ENCODE data around the gene USP33.
"Not testable (repeated sequence)": the region's sequence is repeated elsewhere in the genome, so short reads cannot be mapped to it uniquely, and the experiment has no call there.

The USP33 gene

GRCh38 chr1:77732090-77732489, 27.6 kb downstream of the USP33 start:
- no peak for DNase-seq

- DNase-seq, result no peak
Measured at GRCh38 chr1:77725706-77726105, 33.9 kb downstream of the USP33 start.

- DNase-seq, result no peak
Measured at GRCh38 chr1:77718181-77718580, 41.5 kb downstream of the USP33 start.

- no peak for DNase-seq
Measured at GRCh38 chr1:77716065-77716464, 43.6 kb downstream of the USP33 start.

GRCh38 chr1:77709727-77710126, 49.9 kb downstream of the USP33 start:
- no peak for DNase-seq

GRCh38 chr1:77706321-77706720, 53.3 kb downstream of the USP33 start:
- DNase-seq, result no peak

GRCh38 chr1:77704736-77705135, 54.9 kb downstream of the USP33 start:
- DNase-seq, result no peak

GRCh38 chr1:77699673-77700072, 60.0 kb downstream of the USP33 start:
- DNase-seq, result not testable (repeated sequence)

GRCh38 chr1:77697441-77697840, 62.2 kb downstream of the USP33 start:
- no peak for DNase-seq

GRCh38 chr1:77688939-77689338, 70.7 kb downstream of the USP33 start:
- no peak for DNase-seq

GRCh38 chr1:77687519-77687906, 72.1 kb downstream of the USP33 start:
- no peak for DNase-seq

- no peak for DNase-seq
Measured at GRCh38 chr1:77686796-77687518, 72.7 kb downstream of the USP33 start.

GRCh38 chr1:77683160-77684148, 76.2 kb downstream of the USP33 start:
- DNase-seq, result peak; percentile 63

GRCh38 chr1:77682460-77683159, 77.0 kb downstream of the USP33 start, which contains the start of gene ZZZ3:
Gene ZZZ3, minus strand, starts transcription at chr1:77682658. Its CDS starts 49,304 bp downstream, at chr1:77633354.
- DNase-seq, result peak; percentile 71

GRCh38 chr1:77680173-77680572, 79.5 kb downstream of the USP33 start:
- DNase-seq, result no peak

GRCh38 chr1:77678660-77679610, 80.7 kb downstream of the USP33 start:
- DNase-seq, result no peak

- not testable (repeated sequence) for DNase-seq
Measured at GRCh38 chr1:77674807-77675206, 84.8 kb downstream of the USP33 start.

GRCh38 chr1:77673716-77674355, 85.8 kb downstream of the USP33 start:
- no peak for DNase-seq

- no peak for DNase-seq
Measured at GRCh38 chr1:77673030-77673429, 86.6 kb downstream of the USP33 start.

- no peak for DNase-seq
Measured at GRCh38 chr1:77672374-77672773, 87.3 kb downstream of the USP33 start.

GRCh38 chr1:77671836-77672235, 87.8 kb downstream of the USP33 start:
- DNase-seq, result no peak

Measured in NCI-H187 treated with DMSO at 0.1 percent for 48 hours (cell line).